Neural crest cell (in vitro differentiated cells): ENCODE results near the gene TRIP10. TPM values are rescaled to one million over a fixed set of nuclear protein-coding genes. Genes with fewer than 3 reads are reported as not detected.

Experiments used
- DNase-seq: peaks from one replicate; pipeline ENCODE4 v3.0.0; 2021; ENCODE audit warnings: low read depth, mixed read lengths, low spot score
- H3K27ac Mint-ChIP-seq: one replicate; pipeline ENCODE4 v1.8.0; 2021; ENCODE audit warnings: mild to moderate bottlenecking, mixed read lengths; ENCODE audit not compliant: unreplicated experiment
- H3K27me3 Mint-ChIP-seq: 2 replicates; pipeline ENCODE4 v1.8.0; 2021; ENCODE audit warnings: low read depth, mild to moderate bottlenecking, mixed read lengths
- H3K36me3 Mint-ChIP-seq: 2 replicates; pipeline ENCODE4 v1.8.0; 2021; ENCODE audit warnings: low read depth, mild to moderate bottlenecking, mixed read lengths
- H3K4me1 Mint-ChIP-seq: 2 replicates; pipeline ENCODE4 v1.8.0; 2021; ENCODE audit warnings: mixed read lengths
- H3K4me3 Mint-ChIP-seq: one replicate; pipeline ENCODE4 v1.8.0; 2021; ENCODE audit warnings: mild to moderate bottlenecking, mixed read lengths
- H3K9me3 Mint-ChIP-seq: 2 replicates; pipeline ENCODE4 v1.8.0; 2021; ENCODE audit warnings: mixed read lengths
- CTCF ChIP-seq: fragments of 200-600 bp; sonication (generic); conservative IDR thresholded peaks from 2 replicates; pipeline ENCODE4 v1.5.0; 2021; ENCODE audit warnings: antibody characterized with exemption, mild to moderate bottlenecking
- total RNA-seq: library from RNA; stranded (reverse); gene quantifications from 2 replicates; pipeline ENCODE4 v1.2.1, GENCODE V29; 2021

The TRIP10 gene
- total RNA-seq, 1 donor from 2014 or later: 20.6 TPM

- H3K4me1 Mint-ChIP-seq: peaks cover 6% of the 10 kb centered on the region
- H3K27ac Mint-ChIP-seq: no peak overlapping the region
- no peak for DNase-seq
- no peaks in the 10 kb centered on the region for H3K36me3 Mint-ChIP-seq
- H3K9me3 Mint-ChIP-seq: no peaks in the 10 kb centered on the region
- no peak overlapping the region for H3K4me3 Mint-ChIP-seq
- TF ChIP-seq CTCF: no peak
- no peaks in the 10 kb centered on the region for H3K27me3 Mint-ChIP-seq
These were observed 9.2 kb upstream of the TRIP10 start for GRCh38 chr19:6730153-6730804.

GRCh38 chr19:6730941-6731670 is 8.4 kb upstream of the TRIP10 start:
- Mint-ChIP-seq H3K4me1 (peaks cover 11% of the 10 kb centered on the region), H3K4me3 (no peak overlapping the region), H3K27me3 (no peaks in the 10 kb centered on the region), H3K36me3 (no peaks in the 10 kb centered on the region), H3K27ac (no peak overlapping the region), H3K9me3 (no peaks in the 10 kb centered on the region)
- TF ChIP-seq CTCF: no peak
- DNase-seq: no peak

- Mint-ChIP-seq H3K9me3 (no peaks in the 10 kb centered on the region), H3K36me3 (no peaks in the 10 kb centered on the region), H3K27me3 (no peaks in the 10 kb centered on the region), H3K27ac (no peak overlapping the region), H3K4me1 (peaks cover 18% of the 10 kb centered on the region), H3K4me3 (no peak overlapping the region)
- no peak for TF ChIP-seq CTCF
- DNase-seq: no peak
These were observed 7.7 kb upstream of the TRIP10 start for GRCh38 chr19:6731822-6732221.

GRCh38 chr19:6732803-6733337 is 6.6 kb upstream of the TRIP10 start:
- H3K27ac Mint-ChIP-seq: no peak overlapping the region
- TF ChIP-seq CTCF: no peak
- H3K4me3 Mint-ChIP-seq: no peak overlapping the region
- H3K4me1 Mint-ChIP-seq: peaks cover 23% of the 10 kb centered on the region
- no peaks in the 10 kb centered on the region for H3K36me3 Mint-ChIP-seq
- peaks cover 2% of the 10 kb centered on the region for H3K27me3 Mint-ChIP-seq
- H3K9me3 Mint-ChIP-seq: no peaks in the 10 kb centered on the region
- no peak for DNase-seq

GRCh38 chr19:6733338-6734095 is 6.0 kb upstream of the TRIP10 start:
- peak; percentile 29 for TF ChIP-seq CTCF
- H3K27ac Mint-ChIP-seq: no peak overlapping the region
- DNase-seq: no peak
- H3K4me1 Mint-ChIP-seq: peaks cover 25% of the 10 kb centered on the region
- H3K9me3 Mint-ChIP-seq: no peaks in the 10 kb centered on the region
- peaks cover 2% of the 10 kb centered on the region for H3K27me3 Mint-ChIP-seq
- H3K4me3 Mint-ChIP-seq: no peak overlapping the region
- H3K36me3 Mint-ChIP-seq: no peaks in the 10 kb centered on the region
